ENCODE measurements around the gene PSME1.

Gene PSME1

GRCh38 chr14:24135834-24136683 is at the start of gene PSME1:
TSS of gene PSME1 (plus strand) at chr14:24136194. CDS start at chr14:24136263, 69 bp downstream.
- peak; percentile 83 for DNase-seq (ENCODE audit: low read depth)

DNA sequence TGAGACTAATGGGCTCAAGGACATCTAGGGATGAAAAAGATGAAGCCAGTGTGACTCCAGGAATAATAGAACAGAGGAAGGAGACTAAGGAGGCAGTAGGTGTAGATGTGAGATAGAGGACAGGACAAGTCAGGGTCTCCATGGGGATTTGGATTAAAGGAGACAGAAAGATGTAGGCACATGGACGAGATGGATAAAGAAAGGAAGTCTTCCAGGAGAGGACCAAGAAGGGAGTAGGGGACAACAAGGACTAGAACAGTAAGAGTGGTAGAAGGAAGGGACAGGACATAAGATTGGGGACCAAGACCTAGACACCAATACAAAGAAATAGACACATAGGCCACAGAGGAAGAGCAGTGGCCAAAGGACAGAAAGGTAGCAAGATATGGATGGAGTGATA is 49.0 kb upstream of the PSME1 start:
- DNase-seq (ENCODE audit: low read depth) = no peak

- DNase-seq (ENCODE audit: low read depth) = no peak
Observed at GRCh38 chr14:24088095-24088494, 47.9 kb upstream of the PSME1 start.

DNA sequence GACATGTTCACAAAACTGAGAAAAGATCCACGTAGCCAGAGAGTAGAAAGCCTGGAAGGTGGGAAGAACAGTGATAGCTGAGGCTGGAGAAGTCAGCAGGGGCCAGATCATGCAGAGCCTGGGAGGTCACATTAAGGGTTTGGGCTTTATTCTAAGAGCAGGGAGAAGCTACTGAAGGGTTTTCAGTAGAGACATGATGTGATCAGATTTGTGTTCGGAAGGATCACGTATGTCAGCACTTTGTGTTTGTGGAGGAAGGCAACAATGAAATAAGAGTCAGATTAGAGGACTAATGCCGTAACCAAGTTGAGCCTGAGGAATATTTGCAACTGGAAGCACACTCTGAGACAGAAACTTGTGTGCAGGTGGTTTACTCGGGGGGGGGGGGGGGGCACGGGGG is 46.1 kb upstream of the PSME1 start:
- no peak for DNase-seq (ENCODE audit: low read depth)

GRCh38 chr14:24092110-24092504 is 43.9 kb upstream of the PSME1 start:
- DNase-seq (ENCODE audit: low read depth) = no peak

GRCh38 chr14:24092505-24093206 is 43.3 kb upstream of the PSME1 start:
- no peak for DNase-seq (ENCODE audit: low read depth)

DNA sequence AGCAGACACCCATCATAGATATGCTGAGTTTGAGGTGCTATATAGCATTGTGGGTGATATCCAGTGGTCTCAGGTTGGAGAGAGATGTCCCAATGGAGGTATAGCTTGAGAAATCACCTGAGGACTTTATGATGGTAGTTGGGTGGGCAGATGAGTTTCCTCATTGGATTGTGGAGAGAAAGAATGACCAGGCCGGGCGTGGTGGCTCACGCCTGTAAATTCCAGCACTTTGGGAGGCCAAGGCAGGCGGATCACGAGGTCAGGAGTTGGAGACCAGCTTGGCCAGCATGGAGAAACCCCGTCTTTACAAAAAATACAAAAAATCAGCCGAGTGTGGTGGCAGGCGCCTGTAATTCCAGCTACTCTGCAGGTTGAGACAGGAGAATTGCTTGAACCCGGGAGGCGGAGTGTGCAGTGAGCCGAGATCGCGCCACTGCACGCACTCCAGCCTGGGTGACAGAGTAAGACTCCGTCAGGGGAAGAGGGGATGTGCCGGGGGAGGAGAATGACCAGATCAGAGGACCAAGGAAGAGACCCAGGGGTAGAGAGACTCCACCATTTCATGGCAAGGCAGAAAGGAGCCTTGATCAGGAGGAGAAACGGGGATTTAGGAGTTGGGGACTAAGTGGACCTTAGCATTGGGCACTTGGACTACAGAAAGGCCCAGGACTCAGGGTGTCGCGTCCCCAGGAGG is 42.6 kb upstream of the PSME1 start:
- no peak for DNase-seq (ENCODE audit: low read depth)

DNA sequence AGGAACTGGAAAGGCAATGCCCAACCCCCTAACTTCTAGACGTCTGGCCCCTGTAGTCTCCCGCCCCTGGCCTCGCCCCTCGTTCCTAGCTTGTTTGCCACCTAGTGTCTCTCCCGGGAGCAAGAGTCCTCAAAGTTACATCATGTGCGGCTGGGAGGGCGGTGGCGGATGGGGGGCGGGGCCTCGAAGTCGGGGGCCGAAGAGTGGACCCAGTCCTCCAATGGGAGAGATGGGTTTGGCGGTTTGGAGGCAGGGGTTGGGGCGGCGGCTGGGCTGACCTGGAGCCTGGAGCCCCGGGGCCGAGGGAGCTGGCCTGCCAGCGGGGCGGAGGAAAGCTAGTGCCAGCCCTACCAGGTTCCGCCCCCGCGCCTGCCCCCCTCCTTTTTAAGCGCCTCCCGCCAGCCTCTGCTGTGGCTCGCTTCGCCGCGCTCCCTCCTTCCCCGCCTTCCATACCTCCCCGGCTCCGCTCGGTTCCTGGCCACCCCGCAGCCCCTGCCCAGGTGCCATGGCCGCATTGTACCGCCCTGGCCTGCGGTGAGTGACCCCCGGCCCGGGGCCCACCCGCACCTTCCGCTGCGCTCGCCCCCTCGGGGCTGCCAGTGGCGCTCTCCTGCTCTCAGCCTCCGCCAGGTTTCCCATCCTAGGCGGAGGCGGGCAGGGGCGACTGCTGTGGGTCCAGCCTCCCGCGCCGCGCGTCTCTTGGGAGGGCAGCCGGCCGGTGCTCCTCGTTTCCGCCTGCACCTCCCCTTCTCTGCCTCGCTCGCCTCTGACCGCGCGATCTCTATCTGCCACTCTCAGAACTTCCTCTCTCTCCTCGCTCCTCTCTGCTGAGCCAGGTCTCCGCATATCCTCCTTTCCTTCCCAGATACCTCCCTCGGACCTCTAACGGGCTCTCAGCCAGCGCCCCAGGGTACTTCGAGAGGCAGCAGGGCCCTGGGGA is 41.8 kb upstream of the PSME1 start, which contains the start of gene PCK2:
Gene PCK2 (plus strand): TSS at position 411 of the 940 bp plus-strand sequence. CDS start 95 bp downstream, at position 506.
- DNase-seq (ENCODE audit: low read depth) = peak; percentile 73

DNA sequence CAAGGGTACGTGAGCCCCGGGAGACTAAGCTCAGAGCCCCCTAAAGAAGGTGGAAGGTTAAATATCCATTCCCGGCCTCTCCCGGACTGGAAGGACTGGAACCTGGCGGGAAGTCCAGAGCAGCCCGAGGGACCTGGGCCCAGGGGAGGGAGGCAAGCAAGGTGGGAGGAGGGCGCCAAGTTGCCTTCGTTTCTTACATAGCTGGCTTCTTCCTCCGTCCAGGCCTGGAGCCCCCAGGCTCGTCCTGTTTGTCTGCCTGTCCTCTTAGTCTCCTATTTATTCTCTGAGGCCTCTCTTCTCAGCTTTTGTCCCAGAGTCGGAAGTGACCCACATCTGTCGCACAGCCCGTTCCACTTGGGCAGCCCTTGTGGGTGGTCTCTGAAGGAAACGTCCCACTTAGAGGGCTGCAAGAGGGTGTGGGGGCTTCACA is 41.1 kb upstream of the PSME1 start:
- DNase-seq (ENCODE audit: low read depth) = no peak

DNA sequence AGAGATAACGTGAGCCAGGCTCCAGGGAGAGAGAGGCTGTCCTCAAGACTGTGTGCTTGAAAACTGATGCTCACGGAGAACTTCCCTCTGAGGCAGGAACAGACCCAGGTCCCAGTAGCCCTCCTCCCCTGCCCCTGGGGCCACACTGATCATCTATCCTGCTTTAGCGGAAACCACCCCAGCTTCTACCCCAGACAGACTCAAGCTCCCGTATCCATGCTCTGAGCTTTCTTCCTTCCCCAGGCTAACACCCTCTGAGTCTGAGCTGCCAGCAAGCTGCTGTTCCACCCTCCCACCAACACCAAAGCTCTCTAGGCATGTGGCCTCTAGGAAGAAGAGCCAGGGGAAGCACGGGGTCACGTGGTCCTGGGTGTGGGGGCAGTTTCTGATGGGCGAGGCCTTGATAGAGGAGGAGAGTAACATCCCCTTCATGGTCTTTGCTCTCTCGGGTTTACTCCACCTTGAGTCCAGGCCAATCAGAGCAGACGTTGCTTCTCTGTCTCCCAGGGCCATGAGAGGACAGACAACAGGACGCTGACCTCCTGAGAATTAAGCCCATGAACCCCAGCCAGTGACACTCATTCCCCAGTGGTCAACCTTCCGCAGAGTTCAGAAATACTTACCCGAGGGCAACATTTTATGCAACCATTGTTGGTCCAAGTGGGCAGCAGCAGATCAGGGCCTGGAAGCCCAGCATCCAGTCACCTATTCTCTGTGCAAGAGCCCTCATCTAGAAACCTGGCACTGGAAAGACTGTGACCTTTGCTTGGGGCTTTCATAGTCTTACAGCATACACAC is 40.5 kb upstream of the PSME1 start:
- peak; percentile 30 for DNase-seq (ENCODE audit: low read depth)

DNA sequence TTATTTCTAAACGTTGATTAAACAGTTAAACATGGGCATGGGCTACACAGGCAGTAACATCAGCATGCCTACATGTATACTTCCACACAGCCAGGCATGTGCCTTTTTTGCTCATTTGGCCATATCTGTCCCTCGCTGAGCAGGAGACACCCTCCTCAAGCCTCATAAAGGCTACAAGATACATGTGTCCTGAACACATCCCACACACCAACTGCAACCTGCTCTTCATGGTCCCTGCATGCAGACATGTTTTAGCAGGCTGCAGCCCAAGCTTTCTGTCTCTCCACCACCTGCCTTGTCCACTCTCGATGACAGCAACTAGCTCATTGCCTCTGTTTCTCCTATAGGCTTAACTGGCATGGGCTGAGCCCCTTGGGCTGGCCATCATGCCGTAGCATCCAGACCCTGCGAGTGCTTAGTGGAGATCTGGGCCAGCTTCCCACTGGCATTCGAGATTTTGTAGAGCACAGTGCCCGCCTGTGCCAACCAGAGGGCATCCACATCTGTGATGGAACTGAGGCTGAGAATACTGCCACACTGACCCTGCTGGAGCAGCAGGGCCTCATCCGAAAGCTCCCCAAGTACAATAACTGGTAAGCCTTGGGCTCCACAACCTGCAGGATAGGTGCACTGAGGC is 39.3 kb upstream of the PSME1 start:
- no peak for DNase-seq (ENCODE audit: low read depth)

DNA sequence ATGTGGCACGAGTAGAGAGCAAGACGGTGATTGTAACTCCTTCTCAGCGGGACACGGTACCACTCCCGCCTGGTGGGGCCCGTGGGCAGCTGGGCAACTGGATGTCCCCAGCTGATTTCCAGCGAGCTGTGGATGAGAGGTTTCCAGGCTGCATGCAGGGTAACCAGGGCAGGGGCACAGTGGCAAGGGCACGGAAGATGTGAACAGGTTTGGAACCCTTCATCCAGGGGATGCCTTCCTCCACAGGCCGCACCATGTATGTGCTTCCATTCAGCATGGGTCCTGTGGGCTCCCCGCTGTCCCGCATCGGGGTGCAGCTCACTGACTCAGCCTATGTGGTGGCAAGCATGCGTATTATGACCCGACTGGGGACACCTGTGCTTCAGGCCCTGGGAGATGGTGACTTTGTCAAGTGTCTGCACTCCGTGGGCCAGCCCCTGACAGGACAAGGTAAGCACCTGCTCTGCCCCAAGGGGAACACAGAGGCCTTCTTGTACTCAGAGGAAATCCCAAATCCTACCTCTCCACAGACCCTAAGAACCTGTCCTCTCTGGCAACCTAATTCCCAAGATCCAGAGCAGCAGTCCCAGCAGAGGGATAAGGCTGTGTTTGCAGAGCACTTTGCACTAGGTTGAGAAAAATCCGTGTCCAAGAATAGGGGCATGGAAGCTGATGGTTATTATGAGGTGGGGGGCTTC is 37.6 kb upstream of the PSME1 start:
- no peak for DNase-seq (ENCODE audit: low read depth)

GRCh38 chr14:24098927-24099813 is 36.8 kb upstream of the PSME1 start:
- DNase-seq (ENCODE audit: low read depth) = no peak

- DNase-seq (ENCODE audit: low read depth) = no peak
Observed at GRCh38 chr14:24100197-24100981, 35.6 kb upstream of the PSME1 start.

GRCh38 chr14:24100982-24101494 is 35.0 kb upstream of the PSME1 start:
- no peak for DNase-seq (ENCODE audit: low read depth)

GRCh38 chr14:24102357-24103048 is 33.5 kb upstream of the PSME1 start:
- no peak for DNase-seq (ENCODE audit: low read depth)

- no peak for DNase-seq (ENCODE audit: low read depth)
Observed at GRCh38 chr14:24103451-24103850, 32.5 kb upstream of the PSME1 start.

Data from stimulated activated CD8-positive, alpha-beta memory T cell treated with anti-CD3 and anti-CD28 coated beads, Interleukin-7, amount 100 ng/mL, for 24 hours (primary cell).